ENCODE results near the gene KCNB1.

DNA sequence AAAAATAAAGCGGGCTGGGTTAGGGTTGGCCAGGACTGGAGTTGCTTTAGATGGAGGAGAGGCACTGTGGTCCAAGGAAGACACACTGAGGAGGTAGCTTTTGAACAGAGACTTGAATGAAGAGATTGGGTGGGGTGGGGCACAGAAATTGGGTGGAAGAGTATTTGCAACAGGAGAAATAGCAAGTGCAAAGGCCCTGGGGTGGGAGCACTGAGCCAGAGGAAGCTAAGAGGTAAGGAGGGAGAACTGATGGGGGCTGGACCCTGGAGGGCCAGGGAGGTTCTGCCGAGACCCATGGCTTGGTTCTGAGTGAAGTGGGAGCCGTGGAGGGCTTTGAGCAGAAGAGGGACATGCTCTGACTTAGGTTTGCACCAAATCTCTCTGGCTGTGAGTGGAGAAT lies 45.4 kb downstream of the KCNB1 start:
- TF ChIP-seq, protein P1, sequence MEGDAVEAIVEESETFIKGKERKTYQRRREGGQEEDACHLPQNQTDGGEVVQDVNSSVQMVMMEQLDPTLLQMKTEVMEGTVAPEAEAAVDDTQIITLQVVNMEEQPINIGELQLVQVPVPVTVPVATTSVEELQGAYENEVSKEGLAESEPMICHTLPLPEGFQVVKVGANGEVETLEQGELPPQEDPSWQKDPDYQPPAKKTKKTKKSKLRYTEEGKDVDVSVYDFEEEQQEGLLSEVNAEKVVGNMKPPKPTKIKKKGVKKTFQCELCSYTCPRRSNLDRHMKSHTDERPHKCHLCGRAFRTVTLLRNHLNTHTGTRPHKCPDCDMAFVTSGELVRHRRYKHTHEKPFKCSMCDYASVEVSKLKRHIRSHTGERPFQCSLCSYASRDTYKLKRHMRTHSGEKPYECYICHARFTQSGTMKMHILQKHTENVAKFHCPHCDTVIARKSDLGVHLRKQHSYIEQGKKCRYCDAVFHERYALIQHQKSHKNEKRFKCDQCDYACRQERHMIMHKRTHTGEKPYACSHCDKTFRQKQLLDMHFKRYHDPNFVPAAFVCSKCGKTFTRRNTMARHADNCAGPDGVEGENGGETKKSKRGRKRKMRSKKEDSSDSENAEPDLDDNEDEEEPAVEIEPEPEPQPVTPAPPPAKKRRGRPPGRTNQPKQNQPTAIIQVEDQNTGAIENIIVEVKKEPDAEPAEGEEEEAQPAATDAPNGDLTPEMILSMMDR (IDR thresholded peaks at IDR 0.05): no peak
- no peak for TF ChIP-seq POLR2A (IDR thresholded peaks at IDR 0.05)
